GM21447 (cell line): ENCODE measurements around the gene CORIN.

Experiments
- ATAC-seq: cut with Tn5 transposase; IDR thresholded peaks from one replicate; pipeline ENCODE4 v1.9.1; 2021; ENCODE audit not compliant: unreplicated experiment

Gene CORIN

GRCh38 chr4:47646372-47646771, 191.5 kb downstream of the CORIN start:
- no peak for ATAC-seq

GRCh38 chr4:47643845-47644244, 194.0 kb downstream of the CORIN start:
- no peak for ATAC-seq

DNA sequence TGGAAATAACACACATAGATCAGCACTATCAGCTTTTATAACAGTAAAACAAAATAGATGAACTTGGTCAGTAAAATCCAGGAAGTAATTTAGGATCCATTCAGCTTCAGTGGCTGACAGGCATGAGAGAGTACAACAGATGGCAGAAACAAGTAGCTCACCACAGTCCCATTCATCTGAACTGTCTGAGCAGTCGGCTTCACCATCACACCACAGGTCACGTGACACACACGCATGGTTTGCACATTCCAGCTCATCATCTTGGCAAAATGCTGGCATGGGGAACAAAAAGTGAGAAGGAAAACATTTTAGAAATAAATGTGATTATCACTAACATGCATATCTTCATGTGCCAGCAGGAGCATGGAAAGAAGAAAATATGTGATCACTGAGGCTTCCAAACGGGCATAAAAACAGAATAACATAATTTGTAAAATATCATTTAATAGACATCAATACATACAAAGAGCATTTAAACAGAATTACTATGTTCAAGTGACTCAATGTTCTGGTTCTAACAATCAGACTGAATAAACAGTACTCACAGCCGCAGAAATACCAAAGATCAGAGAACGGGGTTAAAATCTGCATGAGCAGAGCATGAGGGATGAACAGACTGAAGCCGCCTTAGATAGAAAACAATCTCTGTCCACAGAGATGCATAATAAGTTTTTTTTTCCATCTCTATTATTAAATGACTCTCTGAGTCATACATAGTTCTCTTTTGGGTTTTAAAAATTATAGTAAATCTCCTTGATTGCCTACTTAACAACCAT, 194.7 kb downstream of the CORIN start:
- no peak for ATAC-seq

DNA sequence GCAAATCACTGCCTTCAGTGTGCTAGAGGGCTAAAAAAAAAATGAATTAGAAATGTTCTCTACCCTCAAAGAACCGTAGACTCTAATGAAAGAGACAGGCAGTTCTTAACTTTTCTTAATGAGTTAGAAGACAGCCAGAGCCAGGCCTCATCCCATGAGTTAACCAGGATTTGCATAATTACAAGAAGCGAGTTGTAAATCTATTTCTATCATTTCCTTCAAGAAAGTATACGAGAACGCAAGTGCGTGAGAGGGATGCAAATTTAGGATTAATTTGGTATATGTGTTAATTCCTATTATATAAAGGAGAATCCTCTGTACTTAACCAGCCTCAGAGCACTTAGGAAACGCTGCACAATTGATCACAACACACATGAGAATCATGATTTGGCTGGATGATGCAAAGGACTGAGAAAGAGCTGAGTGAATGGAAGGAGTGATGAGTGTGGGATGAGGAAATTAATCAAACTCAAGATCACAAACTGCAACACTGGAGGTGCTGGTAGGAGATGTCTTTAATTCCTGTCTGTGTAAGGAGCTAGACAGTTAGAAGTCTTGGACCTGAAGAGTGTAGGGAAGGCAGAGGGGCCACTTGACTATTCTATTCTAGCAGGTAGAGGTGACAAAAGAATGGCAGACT, 195.6 kb downstream of the CORIN start:
- no peak for ATAC-seq

GRCh38 chr4:47641755-47642154, 196.1 kb downstream of the CORIN start:
- no peak for ATAC-seq

DNA sequence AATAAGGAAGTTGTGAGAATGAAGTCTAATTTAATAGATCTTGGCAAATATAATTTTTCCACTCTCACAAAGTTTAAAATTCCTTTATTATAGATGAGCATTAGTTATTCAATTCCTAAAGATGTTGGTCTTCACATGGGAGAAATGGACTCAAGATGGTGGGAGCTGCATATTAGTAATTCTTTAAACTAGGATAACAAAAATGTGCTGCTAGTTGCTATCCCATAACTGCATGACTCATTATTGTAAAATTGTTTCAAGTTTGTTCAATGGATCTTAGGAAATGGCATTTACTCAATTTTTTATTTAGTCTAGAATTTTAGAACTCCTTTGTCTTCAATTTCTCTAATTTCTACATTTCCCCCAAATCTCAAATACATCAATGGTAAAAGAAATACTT, 197.0 kb downstream of the CORIN start:
- no peak for ATAC-seq

DNA sequence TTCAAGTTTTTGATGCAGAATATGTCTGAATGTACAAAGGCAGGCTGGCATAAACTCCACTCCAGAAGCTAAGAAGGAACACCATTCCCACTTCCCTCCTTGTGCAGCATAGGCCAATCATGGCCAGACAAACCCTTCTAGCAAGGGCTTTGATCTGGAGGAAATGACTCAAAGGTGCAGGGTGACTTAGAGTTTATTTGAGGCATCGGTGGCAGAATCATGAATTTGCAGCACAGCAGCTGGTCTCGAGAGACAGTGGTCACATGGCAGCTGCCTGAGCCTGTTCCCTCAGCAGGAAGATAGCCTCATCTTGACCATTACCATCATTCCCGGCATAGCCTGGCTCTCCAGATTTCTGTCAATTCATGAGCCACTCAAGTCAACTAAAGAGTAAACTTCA, 198.3 kb downstream of the CORIN start:
- ATAC-seq: no peak

DNA sequence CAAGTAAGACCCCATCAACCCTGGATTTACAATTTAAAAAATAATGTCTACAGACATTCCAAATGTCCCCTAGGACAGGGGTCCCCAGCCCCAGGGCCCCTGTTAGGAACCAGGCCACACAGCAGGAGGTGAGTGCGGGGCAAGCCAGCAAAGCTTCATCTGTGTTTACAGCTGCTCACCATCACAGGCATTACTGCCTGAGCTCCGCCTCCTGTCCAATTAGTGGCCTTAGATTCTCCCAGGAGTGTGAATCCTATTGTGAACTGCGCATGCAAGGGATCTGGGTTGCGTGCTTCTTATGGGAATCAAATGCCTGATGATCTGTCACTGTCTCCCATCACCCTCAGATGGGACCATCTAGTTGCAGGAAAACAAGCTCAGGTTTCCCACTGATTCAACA, 206.7 kb downstream of the CORIN start:
- no peak for ATAC-seq

- ATAC-seq: no peak
Observed at GRCh38 chr4:47624031-47624441, 213.8 kb downstream of the CORIN start.

GRCh38 chr4:47621181-47621580, 216.7 kb downstream of the CORIN start:
- ATAC-seq: no peak

DNA sequence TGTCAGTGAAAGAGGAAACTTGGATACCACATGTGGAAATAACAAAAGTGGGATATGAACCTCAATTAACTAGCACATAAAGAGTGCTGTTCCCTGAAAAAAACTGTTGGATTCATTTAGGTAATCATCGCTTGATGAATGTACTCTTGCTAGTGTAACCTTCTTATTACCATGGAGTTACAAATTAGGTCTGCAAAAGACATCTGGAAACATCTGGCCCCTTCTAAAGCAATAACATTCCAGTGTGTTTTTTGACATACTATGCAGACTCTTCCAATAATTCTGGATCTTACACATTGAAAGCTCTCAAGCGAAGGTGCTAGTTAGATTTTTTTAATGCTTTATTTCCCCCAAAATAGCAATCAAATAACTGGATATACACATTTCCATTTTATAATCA, 218.2 kb downstream of the CORIN start:
- no peak for ATAC-seq

- ATAC-seq: no peak
Observed at GRCh38 chr4:47617607-47618006, 220.3 kb downstream of the CORIN start.

- ATAC-seq: no peak
Observed at GRCh38 chr4:47615385-47615784, 222.5 kb downstream of the CORIN start.

- ATAC-seq: no peak
Observed at GRCh38 chr4:47612116-47613023, 225.5 kb downstream of the CORIN start.

DNA sequence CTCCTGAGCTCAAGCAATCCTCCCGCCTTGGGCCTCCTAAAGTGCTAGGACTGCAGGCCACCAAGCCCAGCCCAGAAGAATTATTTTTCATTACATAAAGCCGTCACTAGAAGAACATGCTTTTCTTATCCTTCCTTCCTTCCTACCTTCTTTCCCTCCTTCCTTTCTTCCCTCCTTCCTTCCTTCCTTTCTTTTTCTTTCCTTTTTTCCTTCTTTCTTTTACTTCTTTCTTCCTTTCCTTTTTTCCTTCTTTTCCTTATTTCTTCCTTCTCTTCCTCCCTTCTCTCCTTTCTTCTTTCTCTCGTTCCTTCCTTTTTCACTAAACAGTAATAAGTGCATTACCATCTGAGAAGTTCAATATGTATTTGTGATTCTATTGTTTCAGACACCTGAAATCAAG, 231.4 kb downstream of the CORIN start:
- no peak for ATAC-seq

DNA sequence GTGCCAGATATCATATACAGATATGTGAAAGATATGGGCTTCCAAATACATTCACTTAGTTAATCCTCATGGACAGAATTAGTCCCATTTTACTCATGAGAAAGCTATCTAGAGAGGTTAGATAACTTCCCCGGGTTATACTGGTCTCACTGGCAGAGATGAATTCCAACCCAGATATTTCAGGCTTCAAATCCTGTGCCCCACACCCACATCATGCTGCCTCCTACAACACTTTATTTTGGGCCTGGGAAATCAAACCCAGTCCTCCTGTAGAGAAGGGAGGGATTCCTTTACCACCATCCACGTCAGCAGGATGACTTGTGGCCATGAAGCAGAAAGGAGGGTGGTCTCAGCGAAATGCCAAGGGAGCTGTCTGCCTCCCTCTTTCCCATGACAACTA, 239.0 kb downstream of the CORIN start:
- ATAC-seq: no peak

DNA sequence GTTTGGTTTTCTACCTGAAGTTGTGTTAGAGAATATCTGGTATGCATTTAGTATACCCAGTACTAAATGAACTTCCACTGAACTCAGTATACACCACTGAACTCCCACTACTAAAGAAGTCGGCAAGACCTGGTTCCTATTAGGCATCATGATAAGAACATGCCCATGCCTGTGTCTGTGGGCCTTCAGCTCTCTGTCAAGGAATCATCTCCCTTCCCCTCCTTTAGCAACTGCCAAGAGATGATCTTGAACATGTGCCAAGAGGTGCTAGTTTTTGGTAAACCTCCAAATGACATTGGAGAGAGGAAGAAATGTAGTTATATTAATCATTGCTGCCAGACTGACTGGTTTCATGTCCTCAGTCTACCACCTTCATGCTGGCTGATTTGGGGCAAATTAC, 239.5 kb downstream of the CORIN start:
- no peak for ATAC-seq

DNA sequence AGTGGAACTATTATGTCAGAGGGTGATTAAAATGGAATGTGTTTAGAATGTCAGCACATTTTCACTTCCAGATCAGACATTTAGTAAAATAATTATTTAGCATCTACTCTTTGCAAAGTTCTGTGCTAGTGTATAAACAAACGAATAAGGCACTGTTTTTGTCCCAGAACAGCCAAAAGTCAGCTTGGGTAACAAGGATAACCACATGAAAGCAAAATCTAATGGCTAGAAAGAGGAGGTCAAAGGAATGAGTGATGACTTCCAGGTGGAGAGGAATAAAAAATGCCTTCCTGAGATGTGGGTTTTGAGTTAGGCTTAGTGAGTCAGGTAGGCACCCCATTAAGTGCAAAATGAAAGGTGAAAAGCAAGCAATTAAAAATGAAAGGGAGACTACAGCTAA, 240.2 kb downstream of the CORIN start:
- no peak for ATAC-seq

GRCh38 chr4:47590325-47590724, 247.5 kb downstream of the CORIN start:
- no peak for ATAC-seq

DNA sequence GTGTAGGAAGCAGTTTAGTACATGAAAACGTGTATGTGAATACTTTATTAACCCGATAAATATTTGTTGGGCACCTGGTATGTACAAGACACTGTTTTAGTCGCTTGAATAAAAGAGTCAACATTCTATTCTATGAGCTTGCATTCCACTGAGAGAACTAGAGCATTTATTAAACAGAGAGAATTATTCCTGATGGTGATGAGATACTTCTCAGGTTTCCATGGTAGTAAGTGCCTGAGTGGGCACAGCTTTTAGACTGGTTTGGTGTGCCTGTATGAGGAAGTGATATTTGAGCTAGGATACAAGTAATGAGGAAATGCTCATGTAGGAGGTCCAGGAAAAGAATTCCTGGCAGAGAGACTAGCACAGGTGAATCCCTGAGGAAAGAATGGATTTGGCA, 258.6 kb downstream of the CORIN start:
- ATAC-seq: no peak

- no peak for ATAC-seq
Observed at GRCh38 chr4:47577779-47578553, 259.9 kb downstream of the CORIN start.
